H1 (cell line): Measurements from ENCODE around the gene DPPA5. TPM values are rescaled to one million over a fixed set of nuclear protein-coding genes. Genes with fewer than 3 reads are reported as not detected.

Experiments
- CTCF ChIA-PET: fragments of 300-600 bp; sonication (Branson Sonifier 250); formaldehyde crosslinking; loops from one replicate; lab custom pipeline; 2021; ENCODE audit not compliant: partially characterized antibody; lab: Charles Lee
- POLR2A ChIA-PET: fragments of 300-600 bp; sonication (Branson Sonifier 250); formaldehyde crosslinking; loops from one replicate; lab custom pipeline; 2021; ENCODE audit warnings: inconsistent platforms; ENCODE audit not compliant: partially characterized antibody; lab: Charles Lee
- DNase-seq, 2 experiments: peaks; one replicate each; pipeline versions ENCODE4 v3.0.0 to v3.0.0-alpha.2; 2010 to 2022; ENCODE audit warnings: low spot score in 2 of 2, low read depth in 1 of 2, mixed read lengths in 1 of 2
- FAIRE-seq: peaks from 2 replicates; lab custom pipeline; 2011; peaks lifted over from hg19 to GRCh38; lab: Jason Lieb, UNC
- H2AFZ ChIP-seq: 2 replicates; pipeline ENCODE4 v1.8.1; 2012; ENCODE audit warnings: low read length, inconsistent platforms
- H2AK5ac ChIP-seq: 2 replicates; pipeline ENCODE4 v1.6.1; 2013; ENCODE audit warnings: low read depth, low read length
- H2BK120ac ChIP-seq: replicated peaks from 2 replicates; pipeline ENCODE3; 2013; ENCODE audit warnings: low read depth, low read length, inconsistent platforms
- H2BK12ac ChIP-seq: 2 replicates; pipeline ENCODE4 v1.6.1; 2013; ENCODE audit warnings: low read depth, low read length
- H2BK15ac ChIP-seq: 2 replicates; pipeline ENCODE4 v1.6.1; 2013; ENCODE audit warnings: low read length
- H2BK20ac ChIP-seq: 2 replicates; pipeline ENCODE4 v1.6.1; 2013; ENCODE audit warnings: low read length
- H2BK5ac ChIP-seq: 2 replicates; pipeline ENCODE4 v1.6.1; 2013; ENCODE audit warnings: low read depth, low read length
- H3K14ac ChIP-seq: 2 replicates; pipeline ENCODE4 v1.6.1; 2013; ENCODE audit warnings: inconsistent platforms; ENCODE audit not compliant: insufficient read length
- H3K18ac ChIP-seq: 2 replicates; pipeline ENCODE4 v1.6.1; 2013; ENCODE audit warnings: low read length; ENCODE audit errors: extremely low read depth
- H3K23ac ChIP-seq: 2 replicates; pipeline ENCODE4 v1.6.1; 2013; ENCODE audit warnings: inconsistent platforms; ENCODE audit not compliant: insufficient read length
- H3K23me2 ChIP-seq: 2 replicates; pipeline ENCODE4 v1.6.1; 2013; ENCODE audit warnings: low read depth, low read length
- H3K27ac ChIP-seq: 2 replicates; pipeline ENCODE4 v1.6.1; 2011; ENCODE audit warnings: low read depth, low read length, inconsistent platforms
- H3K27me3 ChIP-seq, 4 experiments: replicated peaks in 1 of 4; 1 replicate in 1 of 4; 2 replicates in 3 of 4; pipeline versions ENCODE4 v1.6.1 to v1.8.1; 2011 to 2013; ENCODE audit warnings: low read length in 3 of 4, mild to moderate bottlenecking in 3 of 4, inconsistent platforms in 2 of 4, mixed read lengths in 2 of 4, moderate library complexity in 1 of 4; ENCODE audit not compliant: control insufficient read depth in 3 of 4, insufficient read depth in 3 of 4; ENCODE audit errors: extremely low read depth in 1 of 4
- H3K36me3 ChIP-seq, 4 experiments: 2 replicates each; pipeline versions ENCODE4 v1.6.1 to v1.8.1; 2011 to 2013; ENCODE audit warnings: mild to moderate bottlenecking in 4 of 4, low read length in 3 of 4, moderate library complexity in 2 of 4, control low read depth in 1 of 4, inconsistent platforms in 1 of 4; ENCODE audit not compliant: insufficient read depth in 4 of 4, control insufficient read depth in 2 of 4
- H3K4ac ChIP-seq: replicated peaks from 2 replicates; pipeline ENCODE3; 2013; ENCODE audit warnings: low read length, low read depth, mixed read lengths, inconsistent platforms; ENCODE audit not compliant: insufficient read length
- H3K4me1 ChIP-seq, 4 experiments: replicated peaks in 1 of 4; 1 replicate in 1 of 4; 2 replicates in 3 of 4; pipeline versions ENCODE4 v1.6.1 to v1.8.1; 2011 to 2013; ENCODE audit warnings: low read length in 3 of 4, inconsistent platforms in 2 of 4, mixed read lengths in 1 of 4; ENCODE audit not compliant: insufficient read depth in 4 of 4, control insufficient read depth in 3 of 4
- H3K4me2 ChIP-seq, 2 experiments: 2 replicates each; pipeline versions ENCODE4 v1.6.1 to v1.8.1; 2011 to 2013; ENCODE audit warnings: low read depth in 2 of 2, low read length in 2 of 2, control low read depth in 1 of 2, inconsistent platforms in 1 of 2, mild to moderate bottlenecking in 1 of 2; ENCODE audit not compliant: insufficient read depth in 1 of 2
- H3K4me3 ChIP-seq, 4 experiments: fragments of 200-600, 300-600 bp in 1 of 4; sonication (generic), shearing (Covaris generic), sonication (Bioruptor Twin) in 1 of 4; 2 replicates each; pipeline versions ENCODE4 v1.5.1 to v1.8.1; 2011 to 2016; ENCODE audit warnings: low read length in 4 of 4, low read depth in 3 of 4, control low read depth in 2 of 4, inconsistent platforms in 2 of 4, mild to moderate bottlenecking in 2 of 4, mixed read lengths in 1 of 4, moderate library complexity in 1 of 4; ENCODE audit not compliant: insufficient read depth in 2 of 4; ENCODE audit errors: extremely low read depth in 1 of 4
- H3K56ac ChIP-seq: replicated peaks from 2 replicates; pipeline ENCODE3; 2013; ENCODE audit warnings: low read depth, mild to moderate bottlenecking, mixed read lengths, low read length, inconsistent platforms; ENCODE audit not compliant: insufficient read length
- H3K79me1 ChIP-seq: 2 replicates; pipeline ENCODE4 v1.6.1; 2013; ENCODE audit warnings: low read depth, low read length, control low read depth
- H3K79me2 ChIP-seq, 2 experiments: 2 replicates each; pipeline versions ENCODE4 v1.6.1 to v1.8.1; 2012 to 2013; ENCODE audit warnings: low read length in 2 of 2, mild to moderate bottlenecking in 2 of 2, inconsistent platforms in 1 of 2; ENCODE audit not compliant: insufficient read depth in 2 of 2, control insufficient read depth in 1 of 2
- H3K9ac ChIP-seq, 4 experiments: replicated peaks in 1 of 4; 1 replicate in 1 of 4; 2 replicates in 3 of 4; pipeline versions ENCODE4 v1.6.1 to v1.8.1; 2011 to 2013; ENCODE audit warnings: low read depth in 3 of 4, low read length in 3 of 4, control low read depth in 2 of 4, mild to moderate bottlenecking in 2 of 4, moderate library complexity in 2 of 4, inconsistent platforms in 1 of 4; ENCODE audit errors: extremely low read depth in 1 of 4
- H3K9me3 ChIP-seq, 2 experiments: 2 replicates each; pipeline versions ENCODE4 v1.6.1 to v1.8.1; 2012 to 2013; ENCODE audit warnings: mild to moderate bottlenecking in 2 of 2, moderate library complexity in 2 of 2, control low read depth in 1 of 2, inconsistent platforms in 1 of 2, low read depth in 1 of 2, low read length in 1 of 2, mixed read lengths in 1 of 2; ENCODE audit not compliant: insufficient read depth in 2 of 2
- H4K20me1 ChIP-seq, 2 experiments: replicated peaks in 1 of 2; 2 replicates each; pipeline versions ENCODE3 to v1.8.1; 2011 to 2013; ENCODE audit warnings: inconsistent platforms in 2 of 2, low read length in 2 of 2, mild to moderate bottlenecking in 1 of 2; ENCODE audit not compliant: insufficient read depth in 2 of 2, control insufficient read depth in 1 of 2
- H4K5ac ChIP-seq: 2 replicates; pipeline ENCODE4 v1.6.1; 2013; ENCODE audit warnings: low read length, low read depth, mixed read lengths, inconsistent platforms; ENCODE audit not compliant: insufficient read length
- H4K8ac ChIP-seq: 2 replicates; pipeline ENCODE4 v1.8.0; 2013; ENCODE audit warnings: mild to moderate bottlenecking, moderate library complexity, low read length, inconsistent platforms; ENCODE audit not compliant: insufficient read depth; ENCODE audit errors: extremely low read depth
- H4K91ac ChIP-seq: replicated peaks from 2 replicates; pipeline ENCODE3; 2013; ENCODE audit warnings: low read length, mixed read lengths, inconsistent platforms; ENCODE audit not compliant: insufficient read length
- BCL11A ChIP-seq, 2 experiments: IDR thresholded peaks; one replicate each; pipeline ENCODE4 v1.6.1; 2011; ENCODE audit warnings: low read depth in 2 of 2, low read length in 2 of 2, mild to moderate bottlenecking in 2 of 2
- EGR1 ChIP-seq: IDR thresholded peaks from 2 replicates; pipeline ENCODE4 v1.6.1; 2011; ENCODE audit warnings: low read depth, low read length, borderline replicate concordance
- RBBP5 ChIP-seq: IDR thresholded peaks from 2 replicates; pipeline ENCODE4 v1.7.1; 2012; ENCODE audit warnings: low read depth, mild to moderate bottlenecking, inconsistent platforms, low read length, moderate library complexity, borderline replicate concordance
- SIRT6 ChIP-seq: IDR thresholded peaks from one replicate; pipeline ENCODE4 v1.7.1; 2012; ENCODE audit warnings: low read length, inconsistent platforms
- SIX5 ChIP-seq: IDR thresholded peaks from 2 replicates; pipeline ENCODE4 v1.6.1; 2011; ENCODE audit warnings: mild to moderate bottlenecking, low read depth, low read length
- WGBS, 2 experiments: shearing (Covaris generic) in 1 of 2; methylation state at CpG; one replicate each; pipeline versions ENCODE4 v1.1.6 to v1.1.7; 2013 to 2015; ENCODE audit warnings: low lambda C conversion rate in 2 of 2, mixed read lengths in 2 of 2, inconsistent platforms in 1 of 2, low coverage in 1 of 2, missing lambda C conversion rate in 1 of 2; ENCODE audit not compliant: insufficient replicate concordance in 2 of 2, insufficient coverage in 1 of 2, insufficient read length in 1 of 2; ENCODE audit errors: extremely low coverage in 1 of 2, missing lambda C conversion rate in 1 of 2; 5-methylcytosine and 5-hydroxymethylcytosine counted together
- polyA plus RNA-seq, 7 experiments: library from polyadenylated mRNA; depleted of rRNA in 3 of 7; stranded (reverse) in 5 of 7; unstranded in 2 of 7; fragments of >200 nt in 5 of 7; fragments of 200-250 nt in 2 of 7; gene quantifications; 1 replicate in 5 of 7; 2 replicates in 1 of 7; 4 replicates in 1 of 7; pipeline versions ENCODE4 v1.2.1 to v1.2.3, GENCODE V29; 2011 to 2013; ENCODE audit warnings: missing spikeins in 2 of 7, mixed read lengths in 2 of 7
- total RNA-seq: library from RNA; stranded (reverse); fragmentation: NEBNext Ultra II Directional; extraction: Animal tissue kit (Norgen Biotek cat#: 25700); gene quantifications from 2 replicates; pipeline ENCODE4 v1.2.1, GENCODE V29; 2021

The DPPA5 gene
- total and polyA plus RNA-seq, 2 of the 8 experiments (the other 6 are each of a cell fraction or from before 2014, with no cell fraction given) = 2.0 to 2.9 TPM

DNA sequence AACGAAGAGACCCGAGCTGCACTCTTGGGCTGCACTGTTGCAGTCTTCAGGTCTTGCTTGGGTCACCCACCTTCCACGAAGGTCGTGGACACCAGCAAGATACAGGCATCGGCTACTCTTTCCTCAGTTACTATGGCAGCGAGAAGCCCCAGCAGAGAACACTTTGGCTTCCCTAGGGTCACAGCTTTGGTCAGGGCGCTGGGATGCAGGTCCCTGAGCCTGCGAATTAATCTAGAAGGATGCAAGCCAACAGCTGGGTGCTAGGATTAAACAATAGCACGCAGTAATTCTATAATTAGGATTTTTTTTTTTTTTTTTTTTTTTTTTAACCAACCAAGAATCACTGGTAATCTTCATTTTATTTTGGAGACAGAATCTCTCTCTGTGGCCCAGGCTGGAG is 10.5 kb upstream of the DPPA5 start:
- POLR2A ChIA-PET = interaction anchor here (0.9 kb wide), 1 partner anchor 155 kb away, joined by 3 read pairs; no protein-coding TSS in a partner anchor
- H3K27me3 ChIP-seq = no peaks in the 10 kb centered on the region
- H3K23me2 ChIP-seq = no peaks in the 10 kb centered on the region
- 0 out of 2 replicates have a peak overlapping the region, but pooled peaks have one; percentile 20 for H2AFZ ChIP-seq
- no peak overlapping the region for H2BK20ac ChIP-seq
- no peak overlapping the region for H3K14ac ChIP-seq
- 87% methylated on average over 8 of the region's 9 CpGs; no CpG with 5 or more reads in 1 of the 2 experiments for WGBS, 2 experiments
- H3K79me2 ChIP-seq = no peaks in the 10 kb centered on the region
- no peak overlapping the region for H2BK15ac ChIP-seq
- H2AK5ac ChIP-seq = no peak overlapping the region
- H3K4me1 ChIP-seq = peaks cover 0 to 6% (median 2%) of the 10 kb centered on the region in 4 experiments; a peak in 3 of 7 replicates
- no peak overlapping the region for H4K91ac ChIP-seq
- no peak overlapping the region for H3K4me2 ChIP-seq
- no peak overlapping the region for H3K4me3 ChIP-seq
- no peak overlapping the region for H3K56ac ChIP-seq
- no peak overlapping the region for H3K27ac ChIP-seq
- TF ChIP-seq RBBP5 = no peak
- no peak for TF ChIP-seq EGR1
- no peak for TF ChIP-seq SIRT6
- no peak for TF ChIP-seq SIX5
- TF ChIP-seq BCL11A (IDR thresholded peaks at IDR 0.05; ENCODE audit: low read depth in 2 of 2, low read length in 2 of 2) = no peak
- H3K23ac ChIP-seq = no peak overlapping the region
- no peak overlapping the region for H3K18ac ChIP-seq
- no peak overlapping the region for H3K4ac ChIP-seq
- CTCF ChIA-PET = interaction anchor here (1.4 to 2.4 kb wide), 5 partner anchors 12 to 56 kb away, joined by 3 to 12 read pairs (median 6); no protein-coding TSS in a partner anchor
- no peaks in the 10 kb centered on the region for H3K36me3 ChIP-seq
- DNase-seq (no peak), FAIRE-seq (no peak)
- 0 out of 2 replicates have a peak overlapping the region, but pooled peaks have one; percentile 43 for H2BK12ac ChIP-seq
- H4K8ac ChIP-seq = peak overlapping the region; percentile 22; the same call in 1 of the 2 replicates
- H4K20me1 ChIP-seq = no peaks in the 10 kb centered on the region
- H3K9ac ChIP-seq = no peak overlapping the region
- H3K9me3 ChIP-seq = no peaks in the 10 kb centered on the region; a peak in 1 of 4 replicates
- no peak overlapping the region for H2BK120ac ChIP-seq
- H3K79me1 ChIP-seq = no peaks in the 10 kb centered on the region
- no peak overlapping the region for H2BK5ac ChIP-seq
- H4K5ac ChIP-seq = no peak overlapping the region
